Bronchial smooth muscle cell (primary cell): ENCODE results near the gene AIG1. TPM values are rescaled to one million over a fixed set of nuclear protein-coding genes. Genes with fewer than 3 reads are reported as not detected.

Experiments used
- total RNA-seq: library from RNA; depleted of rRNA; stranded (reverse); fragments of >200 nt; gene quantifications from 2 replicates; pipeline ENCODE4 v1.2.1, GENCODE V29; 2014

Gene AIG1, protein sequence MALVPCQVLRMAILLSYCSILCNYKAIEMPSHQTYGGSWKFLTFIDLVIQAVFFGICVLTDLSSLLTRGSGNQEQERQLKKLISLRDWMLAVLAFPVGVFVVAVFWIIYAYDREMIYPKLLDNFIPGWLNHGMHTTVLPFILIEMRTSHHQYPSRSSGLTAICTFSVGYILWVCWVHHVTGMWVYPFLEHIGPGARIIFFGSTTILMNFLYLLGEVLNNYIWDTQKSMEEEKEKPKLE
- 21.7 and 22.4 TPM in 2 replicates for total RNA-seq

DNA sequence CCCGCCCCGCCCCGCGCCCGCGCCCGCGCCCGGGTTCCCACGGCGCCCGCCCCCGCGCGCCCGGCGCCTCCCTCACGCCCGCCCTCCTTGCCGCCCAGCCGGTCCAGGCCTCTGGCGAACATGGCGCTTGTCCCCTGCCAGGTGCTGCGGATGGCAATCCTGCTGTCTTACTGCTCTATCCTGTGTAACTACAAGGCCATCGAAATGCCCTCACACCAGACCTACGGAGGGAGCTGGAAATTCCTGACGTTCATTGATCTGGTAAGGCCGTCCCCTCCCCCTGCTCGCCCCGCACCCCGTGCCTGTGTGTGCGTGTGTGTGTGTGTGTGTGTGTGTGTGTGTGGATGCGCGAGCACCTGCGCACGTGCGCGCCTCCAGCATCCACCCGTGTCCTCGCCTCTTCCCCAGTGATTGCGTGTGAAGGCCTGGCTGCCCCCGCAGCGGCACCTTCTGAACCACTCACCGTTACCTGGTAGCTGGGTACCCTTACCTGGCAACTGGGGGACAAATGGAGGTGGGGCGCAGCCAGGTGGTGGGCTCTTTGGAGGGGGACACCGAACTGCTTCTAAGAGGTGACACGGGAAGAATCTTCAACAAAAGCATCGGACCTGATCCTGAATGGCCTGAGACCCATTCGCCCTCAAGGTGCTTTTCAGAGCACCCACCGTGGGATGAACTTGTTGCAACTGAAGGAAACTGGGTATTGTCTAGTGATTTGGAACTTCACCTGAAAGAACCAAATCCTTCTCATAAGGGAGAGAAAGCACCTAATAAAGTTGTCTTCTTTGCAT is at the start of gene AIG1:
AIG1 (plus strand) TSS at position 84 of the 791 bp plus-strand sequence; CDS start at position 121, 37 bp downstream.

Other genes with a start within 250 kb of the AIG1 start
- gene HIVEP2, start 115.7 kb upstream of the AIG1 start, total RNA-seq: 3.9 and 5.8 TPM in 2 replicates